Neuronal stem cell (in vitro differentiated cells): Measurements from ENCODE around the gene CAPN9.

ENCODE experiments used
- DNase-seq: peaks from one replicate; pipeline ENCODE4 v3.0.0-alpha.2; 2013; ENCODE audit warnings: low spot score
- H2AFZ ChIP-seq: one replicate; pipeline ENCODE4 v1.6.1; 2013; ENCODE audit warnings: mild to moderate bottlenecking, low read length, inconsistent platforms
- H2AK5ac ChIP-seq: 2 replicates; pipeline ENCODE4 v1.6.1; 2013; ENCODE audit warnings: low read depth, mild to moderate bottlenecking, inconsistent platforms, low read length, moderate library complexity, mixed read lengths
- H2BK120ac ChIP-seq: 2 replicates; pipeline ENCODE4 v1.6.1; 2013; ENCODE audit warnings: low read depth, mild to moderate bottlenecking, inconsistent platforms, low read length, moderate library complexity, mixed read lengths
- H2BK12ac ChIP-seq: one replicate; pipeline ENCODE4 v1.6.1; 2013; ENCODE audit warnings: low read length, inconsistent platforms
- H2BK15ac ChIP-seq: 2 replicates; pipeline ENCODE4 v1.6.1; 2013; ENCODE audit warnings: mild to moderate bottlenecking, low read length, inconsistent platforms, mixed read lengths
- H2BK5ac ChIP-seq: one replicate; pipeline ENCODE4 v1.6.1; 2013; ENCODE audit warnings: inconsistent platforms, mild to moderate bottlenecking, low read length, moderate library complexity
- H3K14ac ChIP-seq: one replicate; pipeline ENCODE4 v1.6.1; 2013; ENCODE audit warnings: low read length, inconsistent platforms
- H3K18ac ChIP-seq: 2 replicates; pipeline ENCODE4 v1.6.1; 2013; ENCODE audit warnings: low read length, inconsistent platforms
- H3K23ac ChIP-seq: 2 replicates; pipeline ENCODE4 v1.6.1; 2013; ENCODE audit warnings: low read depth, mild to moderate bottlenecking, mixed read lengths, low read length, inconsistent platforms; ENCODE audit not compliant: poor library complexity
- H3K27ac ChIP-seq: replicated peaks from 3 replicates; pipeline ENCODE4 v1.5.1; 2013; ENCODE audit warnings: low read length, inconsistent platforms
- H3K27me3 ChIP-seq, 3 experiments: 2 replicates each; pipeline ENCODE4 v1.6.1; 2013; ENCODE audit warnings: low read length in 3 of 3, mild to moderate bottlenecking in 2 of 3, inconsistent platforms in 1 of 3, low read depth in 1 of 3, mixed read lengths in 1 of 3, moderate library complexity in 1 of 3; ENCODE audit not compliant: control insufficient read depth in 3 of 3, insufficient read depth in 3 of 3
- H3K36me3 ChIP-seq, 2 donors: replicated peaks in 1 of 2; 2 replicates each; pipeline ENCODE4 v1.6.1; 2013; ENCODE audit warnings: low read length in 2 of 2; ENCODE audit not compliant: control insufficient read depth in 2 of 2, insufficient read depth in 2 of 2
- H3K4ac ChIP-seq: 2 replicates; pipeline ENCODE4 v1.6.1; 2013; ENCODE audit warnings: inconsistent platforms, mild to moderate bottlenecking, low read length, moderate library complexity
- H3K4me1 ChIP-seq, 2 donors: 1 replicate in 1 of 2; 2 replicates in 1 of 2; pipeline ENCODE4 v1.6.1; 2013; ENCODE audit warnings: low read length in 2 of 2, low read depth in 1 of 2; ENCODE audit not compliant: control insufficient read depth in 2 of 2, insufficient read depth in 1 of 2
- H3K4me2 ChIP-seq: one replicate; pipeline ENCODE4 v1.6.1; 2013; ENCODE audit warnings: mild to moderate bottlenecking, low read length, inconsistent platforms; ENCODE audit not compliant: insufficient read depth, poor library complexity, severe bottlenecking
- H3K4me3 ChIP-seq, 2 donors: 2 replicates each; pipeline ENCODE4 v1.5.1; 2013; ENCODE audit warnings: low read length in 2 of 2, mild to moderate bottlenecking in 2 of 2, inconsistent platforms in 1 of 2, moderate library complexity in 1 of 2
- H3K79me1 ChIP-seq: one replicate; pipeline ENCODE4 v1.6.1; 2013; ENCODE audit warnings: low read depth, mild to moderate bottlenecking, inconsistent platforms, low read length, moderate library complexity
- H3K9ac ChIP-seq: one replicate; pipeline ENCODE4 v1.6.1; 2013; ENCODE audit warnings: mild to moderate bottlenecking, low read depth, low read length, inconsistent platforms; ENCODE audit not compliant: poor library complexity
- H3K9me3 ChIP-seq, 2 donors: replicated peaks in 1 of 2; 2 replicates each; pipeline versions ENCODE3 to v1.6.1; 2013; ENCODE audit warnings: low read length in 2 of 2, mild to moderate bottlenecking in 2 of 2, inconsistent platforms in 1 of 2, low read depth in 1 of 2, mixed read lengths in 1 of 2, moderate library complexity in 1 of 2; ENCODE audit not compliant: control insufficient read depth in 2 of 2, insufficient read depth in 1 of 2
- H4K8ac ChIP-seq: one replicate; pipeline ENCODE4 v1.6.1; 2013; ENCODE audit warnings: low read depth, mild to moderate bottlenecking, inconsistent platforms, low read length, moderate library complexity
- H4K91ac ChIP-seq: one replicate; pipeline ENCODE4 v1.6.1; 2013; ENCODE audit warnings: low read length, low read depth, mild to moderate bottlenecking, inconsistent platforms; ENCODE audit not compliant: poor library complexity
- WGBS, 2 donors: extraction: QIAGEN DNeasy Blood & Tissue Kit; methylation state at CpG; one replicate each; pipeline ENCODE4 v1.1.7; 2013; ENCODE audit warnings: missing lambda C conversion rate in 2 of 2, mixed read lengths in 1 of 2; ENCODE audit not compliant: insufficient read length in 2 of 2, insufficient replicate concordance in 1 of 2; ENCODE audit errors: extremely low coverage in 2 of 2; 5-methylcytosine and 5-hydroxymethylcytosine counted together

The CAPN9 gene

GRCh38 chr1:230700132-230700531 is 47.1 kb upstream of the CAPN9 start:
- WGBS, 2 donors, result no CpG with 5 or more reads among the region's 4 CpGs

GRCh38 chr1:230701434-230701833 is 45.8 kb upstream of the CAPN9 start:
- Histone ChIP-seq H2BK5ac (no peak overlapping the region), H3K14ac (no peak overlapping the region), H2BK12ac (no peak overlapping the region), H2BK120ac (no peak overlapping the region), H3K9ac (no peak overlapping the region), H2AK5ac (peak overlapping the region; percentile 2), H3K27me3 (peaks cover 0 to 10% (median 0%) of the 10 kb centered on the region in 3 experiments), H2BK15ac (no peak overlapping the region), H3K23ac (no peak overlapping the region), H3K4me3 (no peak overlapping the region), H3K9me3 (no peaks in the 10 kb centered on the region), H3K4me1 (peaks cover 8 to 10% of the 10 kb centered on the region in 2 donors), H4K91ac (no peak overlapping the region), H3K27ac (no peak overlapping the region), H3K4me2 (no peak overlapping the region), H2AFZ (no peak overlapping the region), H3K4ac (no peak overlapping the region), H3K36me3 (no peaks in the 10 kb centered on the region), H3K18ac (no peak overlapping the region), H3K79me1 (no peaks in the 10 kb centered on the region), H4K8ac (no peak overlapping the region)
- no peak for DNase-seq
- no CpG with 5 or more reads among the region's 17 CpGs for WGBS, 2 donors

More at GRCh38 chr1:230700132-230700531, 47.1 kb upstream of the CAPN9 start:
- no peak overlapping the region for H2BK120ac ChIP-seq
- no peaks in the 10 kb centered on the region for H3K9me3 ChIP-seq
- H3K4me1 ChIP-seq, result peaks cover 8 to 10% of the 10 kb centered on the region in 2 donors
- H3K4ac ChIP-seq, result no peak overlapping the region
- no peak overlapping the region for H3K9ac ChIP-seq
- no peak overlapping the region for H3K4me3 ChIP-seq
- H3K4me2 ChIP-seq, result no peak overlapping the region
- no peak overlapping the region for H4K91ac ChIP-seq
- no peak overlapping the region for H3K27ac ChIP-seq
- no peak overlapping the region for H3K18ac ChIP-seq
- H3K36me3 ChIP-seq, result no peaks in the 10 kb centered on the region
- no peak for DNase-seq
- no peak overlapping the region for H4K8ac ChIP-seq
- H2AK5ac ChIP-seq, result no peak overlapping the region
- H2BK12ac ChIP-seq, result no peak overlapping the region
- H3K14ac ChIP-seq, result no peak overlapping the region
- no peak overlapping the region for H2BK15ac ChIP-seq
- H3K27me3 ChIP-seq, result peaks cover 0 to 10% (median 0%) of the 10 kb centered on the region in 3 experiments
- H3K23ac ChIP-seq, result no peak overlapping the region
- no peak overlapping the region for H2AFZ ChIP-seq
- H3K79me1 ChIP-seq, result no peaks in the 10 kb centered on the region
- H2BK5ac ChIP-seq, result no peak overlapping the region

GRCh38 chr1:230701895-230702768 is 45.1 kb upstream of the CAPN9 start:
- H4K8ac ChIP-seq, result no peak overlapping the region
- no peak overlapping the region for H3K4me2 ChIP-seq
- no peak overlapping the region for H2BK120ac ChIP-seq
- H3K4me3 ChIP-seq, result no peak overlapping the region
- H3K9ac ChIP-seq, result no peak overlapping the region
- H2BK5ac ChIP-seq, result no peak overlapping the region
- peak overlapping the region; percentile 60 for H2AFZ ChIP-seq
- no CpG with 5 or more reads among the region's 19 CpGs for WGBS, 2 donors
- no peak overlapping the region for H2BK15ac ChIP-seq
- no peak for DNase-seq
- H3K23ac ChIP-seq, result no peak overlapping the region
- no peak overlapping the region for H3K18ac ChIP-seq
- H4K91ac ChIP-seq, result no peak overlapping the region
- no peaks in the 10 kb centered on the region for H3K79me1 ChIP-seq
- no peaks in the 10 kb centered on the region for H3K9me3 ChIP-seq
- H2BK12ac ChIP-seq, result no peak overlapping the region
- no peak overlapping the region for H3K27ac ChIP-seq
- no peak overlapping the region for H3K14ac ChIP-seq
- no peak overlapping the region for H3K4ac ChIP-seq
- peak overlapping the region; percentile 2 for H2AK5ac ChIP-seq
- peaks cover 0 to 16% (median 0%) of the 10 kb centered on the region in 3 experiments for H3K27me3 ChIP-seq
- H3K36me3 ChIP-seq, result no peaks in the 10 kb centered on the region
- H3K4me1 ChIP-seq, result peaks cover 8 to 10% of the 10 kb centered on the region in 2 donors

- H3K9ac ChIP-seq, result no peak overlapping the region
- no peak for DNase-seq
- no peak overlapping the region for H2BK12ac ChIP-seq
- no peak overlapping the region for H3K4ac ChIP-seq
- H2AFZ ChIP-seq, result peak overlapping the region; percentile 60
- H3K4me3 ChIP-seq, result no peak overlapping the region
- H4K91ac ChIP-seq, result no peak overlapping the region
- H3K14ac ChIP-seq, result peak overlapping the region; percentile 49
- no peaks in the 10 kb centered on the region for H3K79me1 ChIP-seq
- peak overlapping the region; percentile 73 for H2AK5ac ChIP-seq
- H3K4me1 ChIP-seq, result peaks cover 8 to 10% of the 10 kb centered on the region in 2 donors
- H3K18ac ChIP-seq, result no peak overlapping the region
- no peak overlapping the region for H3K4me2 ChIP-seq
- H3K27me3 ChIP-seq, result peaks cover 0 to 24% (median 0%) of the 10 kb centered on the region in 3 experiments
- H3K27ac ChIP-seq, result no peak overlapping the region
- H2BK120ac ChIP-seq, result no peak overlapping the region
- no peak overlapping the region for H3K23ac ChIP-seq
- no peak overlapping the region for H2BK15ac ChIP-seq
- H2BK5ac ChIP-seq, result no peak overlapping the region
- no peaks in the 10 kb centered on the region for H3K36me3 ChIP-seq
- WGBS, 2 donors, result no CpG with 5 or more reads among the region's 14 CpGs
- H4K8ac ChIP-seq, result no peak overlapping the region
- H3K9me3 ChIP-seq, result no peaks in the 10 kb centered on the region
Measured at GRCh38 chr1:230702934-230703678, 44.1 kb upstream of the CAPN9 start.
